Stimulated activated memory B cell treated with anti-CD40 and anti-IgM and Interleukin-4, amounts not matched to agents 10 μg/mL and 1 μg/mL and 100 μg/mL, for 72 hours (primary cell): Measurements from ENCODE around the gene ARHGAP15.

Experiments
- ATAC-seq: fragments of 150-1000 bp; cut with Tn5 transposase; 2 replicates; pipeline ENCODE4 v1.10.0; 2021
- H3K27ac Mint-ChIP-seq: one replicate; pipeline ENCODE4 v1.8.0; 2022; ENCODE audit warnings: mild to moderate bottlenecking, mixed read lengths
- H3K27me3 Mint-ChIP-seq: one replicate; pipeline ENCODE4 v1.8.0; 2022; ENCODE audit warnings: mixed read lengths
- H3K36me3 Mint-ChIP-seq: one replicate; pipeline ENCODE4 v1.8.0; 2022; ENCODE audit warnings: mixed read lengths
- H3K4me1 Mint-ChIP-seq: one replicate; pipeline ENCODE4 v1.8.0; 2022; ENCODE audit warnings: mixed read lengths
- H3K4me3 Mint-ChIP-seq: one replicate; pipeline ENCODE4 v1.8.0; 2022; ENCODE audit warnings: mild to moderate bottlenecking, moderate library complexity, mixed read lengths
- H3K9me3 Mint-ChIP-seq: one replicate; pipeline ENCODE4 v1.8.0; 2022; ENCODE audit warnings: mixed read lengths

Gene ARHGAP15

DNA sequence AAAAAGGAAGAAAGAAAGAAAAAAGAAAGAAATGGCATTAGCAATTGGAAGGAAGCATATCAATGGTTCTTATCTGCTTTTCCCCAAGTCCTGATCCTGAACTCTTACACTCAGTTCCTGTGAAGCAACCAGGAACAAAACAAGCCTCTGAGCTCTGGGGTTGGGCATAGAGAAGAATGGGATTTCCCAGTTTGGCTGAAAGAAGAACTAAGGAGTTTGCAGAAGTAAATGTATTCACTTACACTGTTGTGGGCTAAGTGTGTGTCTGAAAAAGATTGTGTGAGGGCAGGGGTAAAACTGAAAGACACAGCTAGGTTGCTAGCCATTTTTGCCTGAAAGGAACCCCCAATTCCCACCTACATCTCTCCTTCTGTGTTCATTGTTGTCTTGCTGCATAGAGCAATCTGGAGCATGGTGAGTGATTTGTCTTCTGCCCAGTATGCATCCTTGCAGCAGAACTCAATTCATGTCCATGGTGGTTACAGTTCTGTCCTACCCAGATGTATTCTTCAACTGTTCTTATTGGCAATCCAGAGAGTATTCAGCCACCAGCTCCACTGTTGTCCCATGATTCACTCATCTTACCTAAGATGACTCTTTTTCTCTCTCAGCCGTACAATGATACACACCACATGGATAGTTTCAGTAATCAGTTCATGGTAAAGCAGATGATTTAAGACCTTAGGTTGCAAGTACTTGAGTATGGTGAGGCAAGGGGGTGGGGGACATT lies 348.7 kb downstream of the ARHGAP15 start:
- peaks cover 22% of the 10 kb centered on the region for H3K4me1 Mint-ChIP-seq
- ATAC-seq: peak; percentile 61
- H3K4me3 Mint-ChIP-seq: no peak overlapping the region
- H3K9me3 Mint-ChIP-seq: no peaks in the 10 kb centered on the region
- H3K27ac Mint-ChIP-seq: no peak overlapping the region
- no peaks in the 10 kb centered on the region for H3K27me3 Mint-ChIP-seq
- peaks cover 14% of the 10 kb centered on the region for H3K36me3 Mint-ChIP-seq

DNA sequence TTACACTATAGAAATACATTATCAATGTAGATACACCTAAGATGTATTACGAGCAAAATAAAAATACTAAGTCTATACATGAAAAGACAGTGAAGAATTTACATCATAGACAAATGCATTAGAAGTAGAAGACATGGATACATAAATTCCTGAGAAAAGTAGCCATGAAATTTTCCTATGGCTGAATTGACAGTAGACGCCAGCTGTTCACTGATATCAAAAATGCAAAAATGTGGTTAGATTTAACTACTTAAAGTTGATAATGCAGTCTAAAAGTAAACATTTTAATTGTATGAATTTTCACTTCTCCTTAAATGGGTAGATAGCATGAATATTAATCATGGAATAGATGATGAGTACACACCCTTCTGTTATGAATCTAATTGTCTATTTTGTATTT lies 350.9 kb downstream of the ARHGAP15 start:
- H3K9me3 Mint-ChIP-seq: no peaks in the 10 kb centered on the region
- no peaks in the 10 kb centered on the region for H3K27me3 Mint-ChIP-seq
- no peak for ATAC-seq
- H3K4me3 Mint-ChIP-seq: no peak overlapping the region
- no peak overlapping the region for H3K27ac Mint-ChIP-seq
- peaks cover 22% of the 10 kb centered on the region for H3K4me1 Mint-ChIP-seq
- peaks cover 4% of the 10 kb centered on the region for H3K36me3 Mint-ChIP-seq

DNA sequence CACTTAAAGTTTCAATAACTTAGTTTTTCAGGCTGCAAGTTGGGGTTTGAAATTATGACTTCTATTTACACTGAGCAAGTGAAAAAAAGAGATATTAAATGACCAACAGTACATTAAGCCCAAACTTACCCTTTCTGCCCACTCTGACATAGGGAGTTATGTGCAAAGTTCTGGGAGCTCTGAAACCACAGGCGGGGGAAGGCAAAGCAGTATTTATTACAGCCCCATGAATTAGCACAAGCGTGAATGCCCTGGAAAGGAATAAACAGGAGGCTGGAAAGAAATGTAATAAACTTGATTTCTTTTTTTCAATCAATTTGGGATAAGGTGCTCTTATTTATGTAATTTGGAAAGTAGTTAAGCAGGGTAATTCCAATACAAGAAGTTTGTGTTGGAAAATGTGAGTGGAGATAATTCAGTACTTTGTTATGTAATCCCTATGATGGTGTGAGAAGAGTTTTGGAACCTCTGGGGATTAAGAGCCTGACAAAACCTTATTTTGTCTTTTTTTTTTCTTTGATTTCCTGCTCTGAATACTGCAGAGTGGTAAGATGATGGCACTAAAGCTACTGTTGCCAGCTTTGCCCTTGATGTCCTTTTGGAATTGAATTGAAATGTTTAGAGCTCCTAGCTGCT lies 351.5 kb downstream of the ARHGAP15 start:
- Mint-ChIP-seq H3K4me1 (peaks cover 18% of the 10 kb centered on the region), H3K27me3 (no peaks in the 10 kb centered on the region), H3K36me3 (no peaks in the 10 kb centered on the region), H3K4me3 (no peak overlapping the region), H3K27ac (no peak overlapping the region), H3K9me3 (no peaks in the 10 kb centered on the region)
- no peak for ATAC-seq

DNA sequence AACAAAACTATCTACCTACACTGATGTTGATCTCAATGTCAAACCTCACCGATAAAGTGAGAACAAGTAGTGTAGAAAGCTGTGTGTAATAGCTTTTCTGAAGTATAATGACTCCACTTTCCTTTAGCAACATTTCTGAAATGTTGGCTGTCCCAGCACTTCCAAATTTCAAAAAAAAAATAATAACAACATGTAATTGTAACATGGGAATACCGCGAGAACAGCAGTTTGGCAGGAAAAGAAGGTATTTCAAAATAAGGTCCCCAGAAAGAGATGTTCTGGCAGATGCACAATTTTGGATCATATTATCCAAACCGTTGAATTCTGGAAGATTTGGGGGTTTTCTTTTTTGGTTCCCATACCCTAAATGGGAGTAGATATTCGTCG lies 352.0 kb downstream of the ARHGAP15 start:
- no peak for ATAC-seq
- H3K36me3 Mint-ChIP-seq: peaks cover 2% of the 10 kb centered on the region
- no peaks in the 10 kb centered on the region for H3K27me3 Mint-ChIP-seq
- H3K27ac Mint-ChIP-seq: no peak overlapping the region
- no peaks in the 10 kb centered on the region for H3K9me3 Mint-ChIP-seq
- H3K4me3 Mint-ChIP-seq: no peak overlapping the region
- peaks cover 20% of the 10 kb centered on the region for H3K4me1 Mint-ChIP-seq

DNA sequence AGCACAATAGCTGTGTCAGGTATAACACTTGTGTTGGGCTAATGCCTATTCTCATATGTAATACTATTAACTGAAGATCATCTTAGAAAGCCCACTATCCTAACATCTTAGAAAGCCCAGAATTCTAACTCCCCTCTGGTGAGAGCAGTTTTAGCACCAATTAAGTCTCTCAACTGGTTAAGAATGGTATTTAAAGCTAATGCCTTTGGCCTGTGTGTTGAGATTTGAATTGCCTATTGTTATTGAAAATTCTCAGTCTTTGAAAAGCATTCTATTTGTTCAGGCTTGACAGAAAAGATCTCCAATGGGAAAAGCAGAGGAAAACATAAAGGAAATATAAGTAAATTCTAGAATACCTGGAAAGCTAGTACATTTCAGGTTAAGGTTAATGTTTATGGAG lies 352.5 kb downstream of the ARHGAP15 start:
- no peak for ATAC-seq
- H3K4me3 Mint-ChIP-seq: no peak overlapping the region
- H3K4me1 Mint-ChIP-seq: peaks cover 21% of the 10 kb centered on the region
- H3K36me3 Mint-ChIP-seq: peaks cover 7% of the 10 kb centered on the region
- no peaks in the 10 kb centered on the region for H3K9me3 Mint-ChIP-seq
- no peaks in the 10 kb centered on the region for H3K27me3 Mint-ChIP-seq
- H3K27ac Mint-ChIP-seq: no peak overlapping the region

DNA sequence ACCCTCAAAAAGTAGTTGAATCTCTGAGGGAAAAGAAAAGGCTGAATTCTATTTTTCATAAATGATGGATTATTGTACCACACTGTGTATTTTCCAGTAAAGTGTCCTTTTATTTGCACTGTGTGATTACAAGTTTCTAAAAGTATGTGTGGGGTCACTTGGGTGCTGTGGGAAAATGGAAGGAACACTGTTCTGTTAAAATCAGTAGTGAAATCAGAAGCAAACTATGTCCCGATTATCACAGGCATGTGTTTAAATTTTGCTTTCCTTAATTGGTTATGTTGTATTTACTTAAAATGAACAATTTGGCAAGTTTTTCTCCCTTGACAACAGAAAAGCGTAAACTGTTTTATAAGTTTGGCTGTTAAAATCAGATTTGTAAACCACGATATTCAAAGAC lies 353.1 kb downstream of the ARHGAP15 start:
- no peak overlapping the region for H3K4me3 Mint-ChIP-seq
- H3K9me3 Mint-ChIP-seq: no peaks in the 10 kb centered on the region
- no peak for ATAC-seq
- no peaks in the 10 kb centered on the region for H3K27me3 Mint-ChIP-seq
- peaks cover 20% of the 10 kb centered on the region for H3K4me1 Mint-ChIP-seq
- no peak overlapping the region for H3K27ac Mint-ChIP-seq
- peaks cover 9% of the 10 kb centered on the region for H3K36me3 Mint-ChIP-seq

DNA sequence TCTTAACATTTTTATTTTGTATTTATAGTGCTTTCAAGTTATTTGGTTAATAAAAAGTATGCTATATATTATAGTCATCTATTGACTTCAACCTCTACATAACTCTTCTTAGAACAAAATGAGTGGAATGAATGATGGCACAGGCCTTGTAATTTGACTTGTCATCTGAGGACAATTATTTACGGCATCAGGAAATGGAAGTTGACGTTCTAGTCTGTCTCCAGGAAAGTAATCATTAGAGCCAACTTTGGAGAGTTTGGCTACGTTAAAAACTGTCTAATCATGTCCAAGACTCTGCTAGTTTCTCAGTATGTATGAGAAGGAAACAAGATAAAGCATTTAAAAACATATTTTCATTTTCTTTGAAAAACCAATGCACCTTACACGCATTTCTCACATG lies 353.6 kb downstream of the ARHGAP15 start:
- Mint-ChIP-seq H3K9me3 (no peaks in the 10 kb centered on the region), H3K36me3 (peaks cover 9% of the 10 kb centered on the region), H3K4me3 (no peak overlapping the region), H3K27ac (no peak overlapping the region), H3K27me3 (no peaks in the 10 kb centered on the region), H3K4me1 (peaks cover 15% of the 10 kb centered on the region)
- no peak for ATAC-seq

DNA sequence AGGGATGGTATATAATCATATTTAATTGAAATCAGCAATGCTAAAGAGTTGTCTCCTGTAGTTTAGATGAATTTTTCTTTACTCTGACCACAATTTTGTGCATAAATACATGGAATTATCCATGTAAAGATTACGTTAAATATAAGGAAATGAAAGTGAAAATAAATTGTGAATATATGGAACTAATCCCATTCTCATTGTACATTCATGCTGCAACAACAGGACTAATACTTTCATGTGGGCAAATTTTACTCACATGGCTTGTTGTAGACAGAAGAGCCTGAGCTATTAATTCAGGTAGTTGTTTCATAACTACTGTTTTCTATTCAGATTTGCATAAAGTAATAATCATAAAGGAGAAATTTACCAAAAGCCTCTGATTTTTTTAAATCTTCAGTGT lies 357.8 kb downstream of the ARHGAP15 start:
- Mint-ChIP-seq H3K4me1 (peaks cover 9% of the 10 kb centered on the region), H3K9me3 (no peaks in the 10 kb centered on the region), H3K36me3 (peaks cover 11% of the 10 kb centered on the region), H3K27ac (no peak overlapping the region), H3K4me3 (no peak overlapping the region), H3K27me3 (no peaks in the 10 kb centered on the region)
- ATAC-seq: no peak

DNA sequence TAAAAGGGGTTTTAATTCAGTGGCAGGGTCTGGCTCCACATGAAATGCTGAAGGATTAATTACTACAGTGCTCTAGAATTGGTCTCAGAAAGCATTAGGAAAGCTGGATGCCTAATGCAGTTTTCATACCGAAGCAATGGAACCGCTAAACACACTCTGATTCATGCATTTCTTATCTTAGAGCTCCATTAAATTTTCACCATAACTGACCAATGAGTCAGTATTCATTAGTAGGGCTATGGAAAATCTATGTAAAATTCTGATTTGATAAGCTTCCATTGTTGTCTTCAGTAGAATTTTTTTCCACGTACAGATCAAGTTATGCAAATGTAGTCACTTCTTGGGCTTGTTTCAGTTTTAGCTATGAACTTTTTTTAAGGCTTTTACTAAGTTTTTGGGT lies 359.9 kb downstream of the ARHGAP15 start:
- ATAC-seq: no peak
- no peak overlapping the region for H3K27ac Mint-ChIP-seq
- H3K27me3 Mint-ChIP-seq: no peaks in the 10 kb centered on the region
- H3K9me3 Mint-ChIP-seq: no peaks in the 10 kb centered on the region
- peaks cover 13% of the 10 kb centered on the region for H3K4me1 Mint-ChIP-seq
- H3K36me3 Mint-ChIP-seq: peaks cover 33% of the 10 kb centered on the region
- no peak overlapping the region for H3K4me3 Mint-ChIP-seq

DNA sequence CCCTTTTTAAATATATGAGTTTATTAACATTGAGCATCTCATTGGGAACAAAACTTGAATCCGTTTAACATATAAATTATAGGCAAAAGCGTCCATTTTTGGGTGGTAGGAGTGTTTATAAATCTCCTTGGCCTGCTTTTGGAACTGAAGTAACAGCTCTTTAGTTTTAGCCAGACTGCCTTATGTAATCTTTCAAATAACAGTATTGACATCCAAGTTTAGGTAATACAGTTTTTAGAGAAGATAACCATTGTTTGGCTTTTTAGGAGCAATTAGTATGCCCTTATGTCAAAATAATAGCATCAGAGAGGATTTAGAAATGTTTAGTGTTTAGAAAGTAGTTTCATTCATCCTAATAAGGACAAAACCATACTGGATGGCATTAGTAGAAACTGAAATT lies 361.9 kb downstream of the ARHGAP15 start:
- H3K4me1 Mint-ChIP-seq: peaks cover 21% of the 10 kb centered on the region
- H3K36me3 Mint-ChIP-seq: peaks cover 44% of the 10 kb centered on the region
- no peak overlapping the region for H3K27ac Mint-ChIP-seq
- no peak overlapping the region for H3K4me3 Mint-ChIP-seq
- ATAC-seq: no peak
- no peaks in the 10 kb centered on the region for H3K27me3 Mint-ChIP-seq
- no peaks in the 10 kb centered on the region for H3K9me3 Mint-ChIP-seq

DNA sequence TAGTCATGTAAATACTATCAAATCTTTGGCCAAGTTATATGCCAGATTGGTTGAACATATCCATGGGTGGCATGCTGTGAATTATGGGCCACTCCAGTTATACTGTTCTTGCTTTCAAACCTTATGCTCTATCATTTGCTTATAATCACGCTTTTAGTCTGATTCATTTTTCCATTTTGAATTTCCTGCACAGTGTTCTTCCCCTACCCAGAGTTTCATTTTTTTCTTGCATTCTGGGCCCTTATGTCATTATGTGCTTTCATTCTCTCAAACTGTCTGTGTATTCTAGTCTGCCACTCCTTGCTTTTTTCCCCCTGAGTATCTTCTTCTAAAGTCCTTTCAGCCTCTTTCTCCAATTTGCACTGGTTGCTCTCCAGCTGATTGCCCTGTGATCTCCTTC lies 364.1 kb downstream of the ARHGAP15 start:
- ATAC-seq: no peak
- Mint-ChIP-seq H3K36me3 (peaks cover 36% of the 10 kb centered on the region), H3K4me3 (no peak overlapping the region), H3K4me1 (peaks cover 35% of the 10 kb centered on the region), H3K27me3 (no peaks in the 10 kb centered on the region), H3K9me3 (no peaks in the 10 kb centered on the region), H3K27ac (no peak overlapping the region)

DNA sequence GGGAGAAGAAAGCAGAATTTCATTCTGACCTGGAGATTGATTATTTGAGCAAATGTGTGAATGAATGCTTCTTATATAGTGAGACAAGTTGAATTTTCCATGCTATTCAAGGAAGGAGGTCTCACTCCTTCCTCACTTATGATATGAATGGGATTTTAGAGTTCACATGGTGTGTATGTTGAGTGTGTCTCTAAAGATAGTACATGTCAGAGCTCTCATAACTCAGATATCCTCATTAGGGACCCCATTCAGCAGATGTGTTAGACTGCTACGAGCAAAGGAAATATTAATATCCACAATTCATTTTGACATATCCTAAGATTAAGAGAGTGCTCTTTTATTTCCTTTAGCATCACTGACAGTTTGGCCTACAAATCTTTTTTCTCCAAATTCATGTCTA lies 368.5 kb downstream of the ARHGAP15 start:
- Mint-ChIP-seq H3K9me3 (no peaks in the 10 kb centered on the region), H3K4me1 (peaks cover 56% of the 10 kb centered on the region), H3K27me3 (no peaks in the 10 kb centered on the region), H3K36me3 (peaks cover 43% of the 10 kb centered on the region), H3K4me3 (no peak overlapping the region), H3K27ac (no peak overlapping the region)
- no peak for ATAC-seq

DNA sequence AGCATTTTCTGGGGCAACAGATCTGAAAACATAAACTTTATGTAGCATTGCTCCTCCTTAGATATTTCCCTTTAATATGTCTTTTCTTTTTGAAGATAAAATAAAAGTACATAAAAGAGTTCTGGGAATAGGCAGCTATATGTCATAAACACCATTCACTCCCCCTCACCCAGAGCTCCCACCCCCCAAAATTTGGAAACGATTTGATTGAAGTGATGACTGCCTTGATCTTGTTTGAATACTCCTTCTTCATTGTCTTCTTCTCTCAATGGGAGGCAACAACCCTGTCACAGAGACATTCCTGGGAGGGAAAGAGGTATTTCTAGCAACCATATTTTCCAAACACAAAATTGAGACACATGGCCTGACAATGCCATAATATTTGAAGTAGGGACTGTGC lies 369.3 kb downstream of the ARHGAP15 start:
- peaks cover 56% of the 10 kb centered on the region for H3K4me1 Mint-ChIP-seq
- no peak overlapping the region for H3K4me3 Mint-ChIP-seq

DNA sequence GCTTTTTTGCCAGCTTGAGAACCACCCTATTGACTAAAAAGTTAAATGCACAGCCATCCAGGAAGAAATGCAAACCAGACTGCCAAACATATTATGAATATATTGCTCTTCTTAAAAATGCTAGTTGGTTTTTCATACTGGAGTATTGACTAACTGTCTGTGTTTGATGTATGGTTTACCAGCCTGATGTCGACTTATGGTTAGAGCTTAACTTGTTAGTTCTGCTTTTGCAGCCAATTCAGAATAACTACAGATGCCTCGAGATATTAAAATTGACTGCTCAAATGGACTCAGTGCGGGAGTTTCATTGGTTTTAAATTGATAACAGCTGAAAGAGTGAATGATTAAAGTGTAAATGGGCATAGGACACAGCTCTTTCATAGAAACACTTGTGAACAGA lies 369.8 kb downstream of the ARHGAP15 start:
- peaks cover 37% of the 10 kb centered on the region for H3K36me3 Mint-ChIP-seq
- no peaks in the 10 kb centered on the region for H3K27me3 Mint-ChIP-seq
- H3K27ac Mint-ChIP-seq: peak overlapping the region; percentile 68
- H3K4me1 Mint-ChIP-seq: peaks cover 52% of the 10 kb centered on the region
- no peaks in the 10 kb centered on the region for H3K9me3 Mint-ChIP-seq
- H3K4me3 Mint-ChIP-seq: no peak overlapping the region
- ATAC-seq: no peak

More for the DNA sequence above, 369.3 kb downstream of the ARHGAP15 start:
- ATAC-seq: no peak
- Mint-ChIP-seq H3K27me3 (no peaks in the 10 kb centered on the region), H3K27ac (peak overlapping the region; percentile 68), H3K9me3 (no peaks in the 10 kb centered on the region), H3K36me3 (peaks cover 38% of the 10 kb centered on the region)

DNA sequence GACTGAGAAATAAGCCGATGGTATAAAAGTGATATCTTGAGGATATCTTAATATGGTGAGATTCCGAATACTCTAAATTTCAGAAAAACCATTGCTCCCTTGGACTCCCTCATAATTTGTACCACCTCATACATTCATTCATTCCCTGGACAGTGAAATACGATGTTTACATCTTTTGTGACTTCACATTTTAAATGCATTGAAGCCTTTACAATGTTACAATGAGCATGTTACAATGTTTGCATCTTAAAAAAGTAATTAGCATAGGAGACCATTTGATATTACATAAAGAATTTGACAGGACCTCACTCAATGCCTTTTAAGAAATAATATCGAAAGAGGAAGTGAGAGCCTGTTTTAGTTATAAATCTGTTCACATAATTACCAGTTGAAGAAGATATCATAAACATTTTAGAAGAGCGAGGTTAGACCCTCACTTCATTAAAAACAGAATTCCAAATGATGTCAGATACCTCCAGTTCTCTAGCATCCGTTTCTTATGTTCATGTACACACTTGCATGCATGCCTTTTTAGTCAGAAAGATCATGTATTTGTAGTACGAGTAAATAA lies 372.0 kb downstream of the ARHGAP15 start:
- no peak overlapping the region for H3K27ac Mint-ChIP-seq
- H3K36me3 Mint-ChIP-seq: peaks cover 36% of the 10 kb centered on the region
- no peaks in the 10 kb centered on the region for H3K9me3 Mint-ChIP-seq
- no peak overlapping the region for H3K4me3 Mint-ChIP-seq
- no peak for ATAC-seq
- peaks cover 47% of the 10 kb centered on the region for H3K4me1 Mint-ChIP-seq
- H3K27me3 Mint-ChIP-seq: no peaks in the 10 kb centered on the region

DNA sequence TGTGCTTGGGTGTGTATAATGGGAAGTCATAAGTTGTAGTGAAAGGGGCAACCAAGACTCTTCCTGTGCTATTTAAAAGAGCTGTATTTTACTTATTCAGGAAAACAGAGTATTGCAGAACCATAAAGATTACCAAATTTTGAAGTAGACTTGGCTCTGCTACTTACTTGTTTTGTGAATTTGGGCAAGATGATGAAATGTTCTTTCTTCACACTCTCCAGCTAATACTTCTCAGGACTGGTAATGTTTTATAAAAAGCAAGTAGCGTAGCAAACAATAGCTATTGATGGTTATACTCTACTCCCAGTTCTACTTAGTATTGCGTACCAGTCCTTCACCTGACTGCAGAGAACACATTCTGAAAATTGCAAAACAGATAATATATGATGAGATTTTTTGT lies 374.1 kb downstream of the ARHGAP15 start:
- H3K36me3 Mint-ChIP-seq: peaks cover 49% of the 10 kb centered on the region
- H3K4me3 Mint-ChIP-seq: no peak overlapping the region
- ATAC-seq: no peak
- no peaks in the 10 kb centered on the region for H3K9me3 Mint-ChIP-seq
- H3K4me1 Mint-ChIP-seq: peaks cover 40% of the 10 kb centered on the region
- no peaks in the 10 kb centered on the region for H3K27me3 Mint-ChIP-seq
- H3K27ac Mint-ChIP-seq: no peak overlapping the region
